ENCODE data around the gene C1orf35.
A peak's percentile ranks its signal among the peaks of the same experiment; 100 is the strongest.

Gene C1orf35

GRCh38 chr1:228109962-228110488 lies 6.9 kb upstream of the C1orf35 start:
- peak overlapping the region; percentile 87 for H3K4me3 Mint-ChIP-seq
- H3K27ac Mint-ChIP-seq: peak overlapping the region; percentile 90
- DNase-seq: no peak
- peaks cover 7% of the 10 kb centered on the region for H3K27me3 Mint-ChIP-seq
- peaks cover 33% of the 10 kb centered on the region for H3K4me1 Mint-ChIP-seq
- no peaks in the 10 kb centered on the region for H3K9me3 Mint-ChIP-seq
- CTCF ChIA-PET: interaction anchor here (1.7 kb wide), 1 partner anchor 21 kb away, joined by 5 read pairs; no protein-coding TSS in a partner anchor
- H3K36me3 Mint-ChIP-seq: peaks cover 11% of the 10 kb centered on the region

DNA sequence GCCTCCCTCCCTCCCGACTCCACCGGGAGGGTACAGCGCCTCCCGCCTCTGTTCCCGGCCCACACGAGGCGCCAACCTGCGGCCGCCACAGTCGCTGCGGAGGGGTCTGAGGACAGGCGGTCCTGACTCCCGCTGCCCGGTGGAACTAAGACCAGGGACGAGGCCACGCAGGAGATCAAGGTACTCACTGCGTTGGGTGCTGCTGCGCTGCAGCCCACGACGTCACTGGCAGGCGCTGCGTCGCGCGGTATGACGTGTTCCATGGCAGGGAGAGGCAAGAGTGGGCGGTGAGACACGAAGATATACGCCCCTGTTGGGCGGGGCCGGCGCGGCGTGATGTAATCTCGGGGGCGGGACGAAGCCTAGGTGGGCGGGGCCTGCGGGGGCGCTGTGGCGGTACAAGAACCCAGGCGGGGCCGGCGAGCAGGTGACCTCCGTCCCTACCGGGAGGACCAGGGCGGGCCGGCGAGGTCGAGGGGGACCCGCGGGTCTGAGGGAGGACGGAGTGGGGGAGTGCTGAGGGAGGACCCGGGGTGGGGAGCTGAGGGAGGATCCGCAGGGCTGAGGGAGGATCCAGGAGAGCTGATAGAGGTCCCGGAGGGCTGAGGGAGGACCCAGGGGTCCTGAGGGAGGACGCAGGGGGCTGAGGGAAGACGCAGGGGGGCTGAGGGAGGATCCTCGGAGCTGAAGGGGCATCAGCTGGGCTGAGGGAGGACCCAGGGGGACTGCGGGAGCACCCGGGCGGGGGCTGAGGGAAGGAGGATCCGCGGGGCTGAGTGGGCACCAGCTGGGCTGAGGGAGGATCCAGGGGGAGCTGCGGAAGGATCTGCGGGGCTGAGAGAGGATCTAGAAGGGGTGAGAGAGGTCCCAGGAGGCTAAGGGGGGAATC lies 6.2 kb upstream of the C1orf35 start, which contains the start of gene MRPL55:
TSS of gene MRPL55 (minus strand) at position 227 of the 889 bp plus-strand sequence. CDS start 1,039 bp downstream, outside the sequence.
- peaks cover 7% of the 10 kb centered on the region for H3K27me3 Mint-ChIP-seq
- peak within 1 kb of the TSS; percentile 90 for H3K27ac Mint-ChIP-seq
- H3K9me3 Mint-ChIP-seq: no peaks in the 10 kb centered on the region
- CTCF ChIA-PET: interaction anchor here (1.7 kb wide), 1 partner anchor 22 kb away, joined by 5 read pairs; no protein-coding TSS in a partner anchor
- peaks cover 11% of the 10 kb centered on the region for H3K36me3 Mint-ChIP-seq
- peak within 1 kb of the TSS; percentile 87 for H3K4me3 Mint-ChIP-seq
- peaks cover 40% of the 10 kb centered on the region for H3K4me1 Mint-ChIP-seq
- DNase-seq: peak; percentile 99

DNA sequence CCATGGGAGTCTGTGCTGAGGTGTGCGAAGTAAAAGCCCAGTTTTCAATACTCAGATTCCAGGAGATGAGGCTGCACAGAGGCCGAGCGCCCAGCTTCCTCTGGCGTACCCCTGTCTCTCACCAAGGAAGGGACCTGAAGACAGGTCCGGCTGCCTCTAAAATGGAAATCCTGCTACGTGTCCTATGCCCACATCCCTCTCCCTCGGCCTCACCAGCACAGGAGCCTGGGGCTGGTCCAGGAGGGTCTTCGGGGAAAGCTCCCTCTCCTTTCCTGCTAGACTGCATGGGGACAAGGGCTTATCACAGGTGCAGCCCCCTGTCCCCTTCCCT lies 5.6 kb upstream of the C1orf35 start:
- Mint-ChIP-seq H3K36me3 (peaks cover 11% of the 10 kb centered on the region), H3K4me1 (peaks cover 46% of the 10 kb centered on the region)
- CTCF ChIA-PET: no interaction called here

DNA sequence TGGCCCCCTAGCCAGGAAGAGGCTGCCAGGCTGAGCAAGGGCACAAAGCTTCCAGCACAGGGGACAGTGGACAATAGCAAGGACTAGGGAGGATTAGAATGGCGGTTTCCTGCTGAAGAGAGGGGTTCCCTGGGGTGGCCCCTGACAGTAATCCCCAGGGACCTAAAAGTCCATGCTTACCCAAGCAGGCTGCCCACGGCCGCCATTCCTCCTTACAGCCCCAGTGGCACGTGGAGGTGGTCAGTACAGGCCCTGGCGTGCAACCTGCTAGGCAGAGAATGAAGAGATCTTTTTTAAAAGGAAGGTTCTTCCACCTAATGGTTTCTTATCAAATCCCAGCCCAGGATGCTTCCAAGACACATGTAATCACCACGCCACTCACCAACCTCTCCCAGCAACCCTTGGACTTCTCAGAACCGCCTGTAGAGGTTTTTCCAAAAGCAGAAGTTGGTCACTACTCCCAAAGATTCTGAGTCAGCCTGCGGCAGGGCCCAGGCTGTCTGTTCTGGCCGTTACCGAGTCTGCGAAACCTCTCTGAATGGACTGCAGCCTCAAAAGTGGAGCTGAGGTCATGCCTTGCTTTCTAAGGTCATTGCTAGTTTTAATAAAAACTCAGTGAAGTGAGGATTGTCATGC lies 5.0 kb upstream of the C1orf35 start:
- peak overlapping the region; percentile 90 for H3K27ac Mint-ChIP-seq
- no peak for DNase-seq
- CTCF ChIA-PET: no interaction called here
- no peaks in the 10 kb centered on the region for H3K9me3 Mint-ChIP-seq
- peak overlapping the region; percentile 87 for H3K4me3 Mint-ChIP-seq
- H3K27me3 Mint-ChIP-seq: peaks cover 10% of the 10 kb centered on the region
- H3K4me1 Mint-ChIP-seq: peaks cover 51% of the 10 kb centered on the region
- peaks cover 12% of the 10 kb centered on the region for H3K36me3 Mint-ChIP-seq

More for the DNA sequence above, 5.6 kb upstream of the C1orf35 start:
- no peaks in the 10 kb centered on the region for H3K9me3 Mint-ChIP-seq
- peak overlapping the region; percentile 90 for H3K27ac Mint-ChIP-seq
- peaks cover 7% of the 10 kb centered on the region for H3K27me3 Mint-ChIP-seq
- DNase-seq: no peak
- peak overlapping the region; percentile 87 for H3K4me3 Mint-ChIP-seq

DNA sequence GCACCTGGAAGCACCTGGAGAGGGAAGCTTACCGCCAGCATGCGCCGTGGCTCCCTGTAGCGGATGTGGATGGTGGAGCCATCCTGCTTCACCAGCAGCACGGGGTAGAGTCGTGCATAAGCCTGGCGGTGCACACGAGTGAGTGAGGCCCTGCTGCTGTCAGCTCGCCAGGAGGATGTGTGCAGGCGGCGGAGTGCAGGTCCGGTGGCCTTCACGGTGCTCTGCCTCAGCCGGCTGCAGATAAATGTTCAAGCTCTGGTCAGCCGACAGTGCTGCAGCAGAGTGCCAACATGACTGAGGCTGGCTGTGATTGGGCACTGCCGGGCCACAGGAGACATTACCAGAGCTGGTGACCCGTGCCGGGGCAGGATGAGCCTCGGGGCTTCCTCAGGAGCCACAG lies 4.5 kb upstream of the C1orf35 start:
- DNase-seq: no peak
- H3K9me3 Mint-ChIP-seq: no peaks in the 10 kb centered on the region
- CTCF ChIA-PET: interaction anchor here (0.9 kb wide), 1 partner anchor 59 kb away, joined by 3 read pairs; no protein-coding TSS in a partner anchor
- peaks cover 12% of the 10 kb centered on the region for H3K36me3 Mint-ChIP-seq
- peaks cover 54% of the 10 kb centered on the region for H3K4me1 Mint-ChIP-seq
- peak overlapping the region; percentile 87 for H3K4me3 Mint-ChIP-seq
- peak overlapping the region; percentile 90 for H3K27ac Mint-ChIP-seq
- H3K27me3 Mint-ChIP-seq: peaks cover 12% of the 10 kb centered on the region

GRCh38 chr1:228106800-228107054 lies 3.6 kb upstream of the C1orf35 start:
- CTCF ChIA-PET: interaction anchor here (0.9 kb wide), 1 partner anchor 60 kb away, joined by 3 read pairs; no protein-coding TSS in a partner anchor
- Mint-ChIP-seq H3K27ac (peak overlapping the region; percentile 70), H3K27me3 (peaks cover 12% of the 10 kb centered on the region), H3K9me3 (no peaks in the 10 kb centered on the region), H3K4me3 (peak overlapping the region; percentile 28), H3K36me3 (peaks cover 12% of the 10 kb centered on the region), H3K4me1 (peaks cover 54% of the 10 kb centered on the region)
- DNase-seq: no peak

DNA sequence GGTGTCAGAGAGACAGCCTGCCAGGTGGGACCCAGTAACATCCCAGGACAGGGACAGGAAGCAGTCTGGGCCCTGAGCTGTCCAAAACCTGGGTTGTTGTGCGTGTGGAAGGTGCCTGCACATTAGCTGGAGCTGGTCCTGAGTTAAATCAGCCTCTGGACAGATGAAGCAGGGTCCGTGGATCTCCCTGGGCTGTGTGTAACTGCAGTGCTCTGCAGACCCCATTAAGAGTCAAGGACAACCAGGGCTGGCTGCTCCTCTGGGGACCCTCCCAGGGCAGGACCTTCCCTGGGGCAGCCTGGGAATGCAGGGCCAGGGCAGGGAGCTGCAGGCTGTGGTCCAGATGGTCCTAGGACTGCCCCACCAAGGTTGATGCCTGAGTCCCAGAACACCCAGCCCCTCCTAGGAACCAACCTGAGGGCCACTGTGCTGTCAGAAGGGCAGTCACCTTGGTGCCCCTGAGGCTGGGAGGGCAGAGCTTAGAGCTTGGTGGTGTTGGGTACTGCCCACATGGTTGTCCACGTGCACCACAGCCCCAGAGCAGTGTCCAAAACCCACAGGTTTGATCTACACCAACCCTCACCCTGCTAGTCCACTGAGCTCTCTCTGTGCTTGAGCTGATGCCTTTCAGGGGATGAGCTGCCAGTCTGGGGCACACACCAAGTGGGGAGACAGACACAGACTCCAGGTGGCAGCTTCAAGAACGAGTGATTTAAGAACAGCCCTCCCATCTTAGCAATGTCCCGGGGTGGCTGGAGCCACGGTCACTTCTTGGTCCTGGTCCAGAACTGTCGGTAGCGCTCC lies 3.1 kb upstream of the C1orf35 start:
- peaks cover 12% of the 10 kb centered on the region for H3K36me3 Mint-ChIP-seq
- H3K4me1 Mint-ChIP-seq: peaks cover 59% of the 10 kb centered on the region
- no peak overlapping the region for H3K4me3 Mint-ChIP-seq
- H3K27me3 Mint-ChIP-seq: peaks cover 12% of the 10 kb centered on the region
- H3K9me3 Mint-ChIP-seq: no peaks in the 10 kb centered on the region
- H3K27ac Mint-ChIP-seq: peak overlapping the region; percentile 70
- CTCF ChIA-PET: interaction anchor here (1.2 kb wide), 1 partner anchor 22 kb away, joined by 4 read pairs; no protein-coding TSS in a partner anchor
- DNase-seq: no peak

- Mint-ChIP-seq H3K9me3 (no peaks in the 10 kb centered on the region), H3K27me3 (peaks cover 12% of the 10 kb centered on the region), H3K27ac (no peak overlapping the region), H3K36me3 (peaks cover 11% of the 10 kb centered on the region), H3K4me3 (peak overlapping the region; percentile 94), H3K4me1 (peaks cover 59% of the 10 kb centered on the region)
- no peak for DNase-seq
- CTCF ChIA-PET: interaction anchor here (1.2 kb wide), 1 partner anchor 21 kb away, joined by 4 read pairs; no protein-coding TSS in a partner anchor
These were observed 2.3 kb upstream of the C1orf35 start for GRCh38 chr1:228105270-228105995.

DNA sequence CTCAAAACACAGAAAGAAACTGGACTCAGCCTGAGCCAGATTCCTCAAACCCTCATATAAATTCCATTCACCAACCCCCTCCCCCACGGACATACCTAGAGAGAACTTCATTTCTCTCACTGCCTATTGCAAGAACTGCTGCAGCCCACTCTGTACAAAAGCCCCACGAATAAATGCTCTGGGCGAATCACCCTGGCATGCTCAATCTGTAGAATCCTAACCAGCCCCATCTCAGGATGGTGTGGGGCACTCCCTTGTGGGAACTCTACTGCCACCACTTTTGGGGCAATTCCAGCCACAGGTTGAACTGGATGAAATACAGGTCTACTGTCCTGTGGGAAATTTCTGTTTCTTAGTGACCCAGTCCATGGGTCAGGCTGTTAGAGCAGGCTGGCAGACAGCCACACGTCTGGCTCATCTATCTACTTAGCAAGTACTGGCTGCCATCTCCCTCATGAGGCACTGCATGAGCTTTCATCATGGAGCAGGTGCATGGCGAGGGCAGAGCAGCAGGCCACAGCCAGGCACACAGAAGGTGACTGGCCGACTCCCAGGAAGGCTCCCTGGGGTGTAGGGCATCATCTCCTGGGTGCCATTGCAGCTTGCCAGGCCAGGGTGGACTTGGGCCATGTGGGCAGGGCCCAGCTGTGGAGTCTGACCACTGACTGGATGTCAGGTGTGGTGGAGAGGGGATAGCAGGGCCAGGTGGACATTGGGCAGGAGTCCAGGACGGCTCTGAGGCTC lies 1.6 kb upstream of the C1orf35 start:
- Mint-ChIP-seq H3K4me1 (peaks cover 52% of the 10 kb centered on the region), H3K27me3 (peaks cover 6% of the 10 kb centered on the region), H3K36me3 (peaks cover 18% of the 10 kb centered on the region), H3K9me3 (no peaks in the 10 kb centered on the region), H3K4me3 (peak overlapping the region; percentile 94), H3K27ac (peak overlapping the region; percentile 86)
- CTCF ChIA-PET: interaction anchor here (1.2 to 1.5 kb wide), 2 partner anchors 21 to 26 kb away, joined by 4 read pairs; no protein-coding TSS in a partner anchor
- no peak for DNase-seq

DNA sequence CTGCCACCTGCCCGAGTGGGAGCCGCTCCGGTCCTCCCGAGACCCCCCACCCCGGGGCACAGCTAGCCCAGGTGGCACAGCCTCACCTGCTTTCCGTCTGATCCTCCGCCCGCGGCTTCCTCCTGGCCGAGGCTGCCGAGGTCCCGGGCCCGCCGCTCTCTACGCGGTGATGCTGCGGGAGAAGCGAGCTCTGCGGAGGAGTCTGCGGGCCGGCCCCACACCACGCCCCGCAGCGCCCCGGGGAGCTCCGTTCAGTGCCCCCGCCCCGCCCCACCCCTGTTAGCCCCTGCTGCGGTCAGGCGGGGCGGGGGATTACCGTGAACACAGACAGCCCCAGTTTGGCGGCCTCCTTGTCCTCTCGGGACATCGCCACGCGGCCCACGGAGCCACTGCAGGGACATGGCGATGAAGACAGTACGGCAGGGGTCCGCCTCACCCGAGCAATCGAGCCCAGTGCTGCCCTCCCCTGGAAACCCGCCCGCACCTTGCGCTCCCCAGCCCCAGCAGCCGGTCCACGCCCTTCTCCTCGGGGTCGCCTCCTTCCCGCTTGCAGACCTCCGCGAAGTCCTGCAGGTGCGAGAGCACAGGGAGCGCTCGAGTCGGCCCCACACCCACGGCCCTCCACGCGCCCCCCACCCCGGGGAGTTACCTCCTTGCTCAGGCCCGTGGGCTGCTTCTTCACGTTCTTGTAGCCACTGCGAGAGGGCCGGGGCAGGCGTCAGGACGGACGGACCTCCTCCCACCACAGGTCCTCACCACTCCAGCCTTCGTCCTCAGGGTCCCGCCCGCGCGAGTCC lies 933 bp downstream of the C1orf35 start:
- H3K4me3 Mint-ChIP-seq: peak overlapping the region; percentile 94
- peaks cover 34% of the 10 kb centered on the region for H3K4me1 Mint-ChIP-seq
- H3K9me3 Mint-ChIP-seq: no peaks in the 10 kb centered on the region
- DNase-seq: peak; percentile 72
- CTCF ChIA-PET: interaction anchor here (1.1 kb wide), 1 partner anchor 103 kb away, joined by 3 read pairs; no protein-coding TSS in a partner anchor
- peaks cover 5% of the 10 kb centered on the region for H3K27me3 Mint-ChIP-seq
- H3K27ac Mint-ChIP-seq: peak overlapping the region; percentile 84
- peaks cover 39% of the 10 kb centered on the region for H3K36me3 Mint-ChIP-seq

DNA sequence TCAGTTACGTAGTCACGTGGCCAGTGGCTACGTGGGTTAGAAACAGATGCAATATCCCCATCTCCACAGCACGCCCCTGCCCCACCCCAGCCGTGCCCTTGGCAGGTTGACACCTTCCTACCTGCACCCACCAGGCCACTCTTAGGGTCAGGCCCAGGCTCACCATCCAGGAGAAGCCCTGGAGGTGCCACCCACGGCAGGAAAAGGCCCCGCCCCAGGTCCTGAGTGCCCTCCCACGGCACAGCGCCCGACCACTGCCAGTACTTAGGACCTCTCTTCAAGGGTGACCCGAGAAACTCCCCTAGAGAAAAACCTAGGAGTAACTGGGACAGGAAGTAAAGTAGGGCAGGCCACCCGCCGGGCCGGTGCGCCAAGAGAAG lies 1.5 kb downstream of the C1orf35 start:
- Mint-ChIP-seq H3K4me3 (peak overlapping the region; percentile 94), H3K36me3 (peaks cover 35% of the 10 kb centered on the region), H3K27me3 (peaks cover 5% of the 10 kb centered on the region), H3K9me3 (no peaks in the 10 kb centered on the region), H3K27ac (peak overlapping the region; percentile 63), H3K4me1 (peaks cover 30% of the 10 kb centered on the region)
- CTCF ChIA-PET: interaction anchor here (1.1 kb wide), 1 partner anchor 103 kb away, joined by 3 read pairs; no protein-coding TSS in a partner anchor
- peak; percentile 34 for DNase-seq

Measured in activated naive CD4-positive, alpha-beta T cell treated with anti-CD3 and anti-CD28 coated beads, Interleukin-2, amount 10 ng/mL, durations not matched to agents 7 days and 5 days (primary cell).